ENCODE data around the gene PPP5C. TPM values are rescaled to one million over a fixed set of nuclear protein-coding genes. Genes with fewer than 3 reads are reported as not detected.
"Not testable (repeated sequence)": the region's sequence is repeated elsewhere in the genome, so short reads cannot be mapped to it uniquely, and the experiment has no call there.

Gene PPP5C
- polyA plus RNA-seq, 3 donors: 9.9 to 76.3 (median 12.6) TPM

DNA sequence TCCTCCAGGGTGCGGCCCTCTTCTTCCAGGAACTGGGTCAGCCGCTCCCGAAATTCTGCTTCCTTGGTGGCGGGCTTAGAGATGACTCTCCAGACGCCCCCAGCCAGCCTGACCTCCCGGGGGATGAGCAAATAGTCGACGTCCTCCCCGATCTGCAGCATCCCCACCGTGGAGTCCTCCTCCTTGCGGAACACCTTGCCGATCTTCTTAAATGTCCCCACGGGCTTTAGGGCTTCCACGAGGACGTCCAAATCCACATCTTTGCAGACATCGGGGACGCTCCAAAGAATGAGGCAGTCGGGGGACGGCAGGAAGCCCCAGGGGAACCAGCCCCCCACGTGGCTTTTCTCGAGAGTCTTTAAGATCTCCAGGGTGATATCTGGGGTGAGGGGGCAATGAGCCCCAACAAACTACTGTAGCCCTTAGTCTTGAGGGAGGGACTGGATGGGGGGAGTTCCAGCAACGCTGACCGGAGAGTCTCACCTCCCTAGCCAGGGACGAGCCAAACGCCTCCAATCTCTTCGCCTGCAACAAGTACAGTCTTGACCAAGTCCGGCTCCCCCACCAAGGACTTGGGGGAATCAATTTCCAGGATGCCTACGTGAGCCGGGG, 65.9 kb downstream of the PPP5C start:
- H3K36me3 Mint-ChIP-seq: peaks cover 0 to 3% of the 10 kb centered on the region in 2 donors
- Histone ChIP-seq H3K79me2 (ENCODE audit: insufficient read depth, low read length) (no peaks in the 10 kb centered on the region), H3K4me3 (replicated peaks in 1 of 3; ENCODE audit: low read depth in 2 of 3, low read length in 3 of 3) (no peak overlapping the region), H3K36me3 (replicated peaks in 1 of 2; ENCODE audit: control insufficient read depth in 1 of 2, insufficient read depth in 2 of 2, low read length in 2 of 2) (no peaks in the 10 kb centered on the region), H3K27me3 (ENCODE audit: control insufficient read depth in 2 of 2, insufficient read depth in 2 of 2, low read length in 2 of 2) (peaks cover 11 to 84% of the 10 kb centered on the region in 2 donors), H3K9me3 (replicated peaks in 1 of 2; ENCODE audit: control insufficient read depth in 1 of 2, insufficient read depth in 1 of 2, low read length in 2 of 2) (no peaks in the 10 kb centered on the region), H2AFZ (ENCODE audit: insufficient read depth, low read depth, low read length, poor library complexity, severe bottlenecking) (peak overlapping the region; percentile 56), H3K4me1 (ENCODE audit: control insufficient read depth in 1 of 2, insufficient read depth in 2 of 2, low read length in 2 of 2) (no peaks in the 10 kb centered on the region), H3K27ac (ENCODE audit: low read depth in 1 of 2, low read length in 2 of 2) (no peak overlapping the region), H3K4me2 (replicated peaks; ENCODE audit: extremely low read depth, low read length, poor library complexity, severe bottlenecking) (no peak overlapping the region), H4K20me1 (ENCODE audit: insufficient read depth, low read length) (no peaks in the 10 kb centered on the region), H3K9ac (ENCODE audit: insufficient read depth, low read length, poor library complexity, severe bottlenecking) (no peak overlapping the region)
- TF ChIP-seq, protein P1, sequence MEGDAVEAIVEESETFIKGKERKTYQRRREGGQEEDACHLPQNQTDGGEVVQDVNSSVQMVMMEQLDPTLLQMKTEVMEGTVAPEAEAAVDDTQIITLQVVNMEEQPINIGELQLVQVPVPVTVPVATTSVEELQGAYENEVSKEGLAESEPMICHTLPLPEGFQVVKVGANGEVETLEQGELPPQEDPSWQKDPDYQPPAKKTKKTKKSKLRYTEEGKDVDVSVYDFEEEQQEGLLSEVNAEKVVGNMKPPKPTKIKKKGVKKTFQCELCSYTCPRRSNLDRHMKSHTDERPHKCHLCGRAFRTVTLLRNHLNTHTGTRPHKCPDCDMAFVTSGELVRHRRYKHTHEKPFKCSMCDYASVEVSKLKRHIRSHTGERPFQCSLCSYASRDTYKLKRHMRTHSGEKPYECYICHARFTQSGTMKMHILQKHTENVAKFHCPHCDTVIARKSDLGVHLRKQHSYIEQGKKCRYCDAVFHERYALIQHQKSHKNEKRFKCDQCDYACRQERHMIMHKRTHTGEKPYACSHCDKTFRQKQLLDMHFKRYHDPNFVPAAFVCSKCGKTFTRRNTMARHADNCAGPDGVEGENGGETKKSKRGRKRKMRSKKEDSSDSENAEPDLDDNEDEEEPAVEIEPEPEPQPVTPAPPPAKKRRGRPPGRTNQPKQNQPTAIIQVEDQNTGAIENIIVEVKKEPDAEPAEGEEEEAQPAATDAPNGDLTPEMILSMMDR (IDR thresholded peaks at IDR 0.05): no peak
- intact Hi-C loops (cut with micrococcal nuclease): no loop called here
- H3K9me3 Mint-ChIP-seq: peaks cover 0 to 27% (median 9%) of the 10 kb centered on the region in 7 donors
- H3K27me3 Mint-ChIP-seq (ENCODE audit: low read depth in 3 of 3): peaks cover 86 to 94% (median 88%) of the 10 kb centered on the region in 3 donors
- no peak overlapping the region for H3K27ac Mint-ChIP-seq
- peak overlapping the region in 1 of 2 donors; percentile 77 for H3K4me3 Mint-ChIP-seq
- peaks cover 4% of the 10 kb centered on the region for H3K4me1 Mint-ChIP-seq
- 22% methylated on average over 26 of the region's 29 CpGs for WGBS (ENCODE audit: insufficient coverage)
- no peak for DNase-seq

DNA sequence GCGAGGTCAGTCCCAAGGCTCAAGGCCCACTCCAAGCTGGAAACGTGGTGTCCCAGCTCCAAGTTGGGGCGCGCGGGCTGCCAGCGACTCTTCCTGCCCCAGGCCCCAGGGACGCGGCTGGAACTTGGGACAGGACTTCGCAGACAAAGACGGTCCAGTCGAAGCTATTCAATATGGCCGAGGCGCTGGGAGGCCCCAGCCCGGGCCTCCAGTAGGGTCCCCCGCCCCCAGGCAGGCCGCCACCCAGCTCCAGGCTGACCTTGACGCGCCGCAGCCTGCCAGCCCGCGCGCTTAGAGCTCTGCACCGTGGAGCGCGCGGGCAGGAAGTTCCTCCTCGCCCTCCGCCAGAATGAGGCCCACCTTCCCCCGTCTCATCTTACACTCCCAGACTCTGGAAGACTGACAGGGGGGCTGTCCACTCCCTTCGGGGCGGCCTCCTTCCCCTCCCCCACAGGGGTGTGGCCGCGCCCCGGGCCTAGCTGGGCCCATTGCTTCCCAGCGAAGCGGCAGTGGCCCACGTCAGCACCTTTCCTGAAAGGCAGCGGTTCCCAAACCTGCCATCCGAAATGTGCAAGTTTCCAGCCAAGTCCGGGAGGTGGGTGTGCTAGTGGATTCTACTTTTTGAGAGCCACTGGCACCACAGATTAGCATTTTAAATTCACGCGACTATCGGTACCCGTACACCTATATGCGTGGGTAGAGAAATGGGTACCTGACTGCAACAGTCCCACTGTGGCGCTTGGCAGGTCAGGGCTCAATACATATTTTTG, 66.6 kb downstream of the PPP5C start, which contains the start of gene CCDC8:
TSS of gene CCDC8 (minus strand) at position 303 of the 770 bp plus-strand sequence. CDS start 754 bp downstream, outside the sequence.
- H3K4me1 Mint-ChIP-seq: peaks cover 4% of the 10 kb centered on the region
- Histone ChIP-seq H2AFZ (ENCODE audit: insufficient read depth, low read depth, low read length, poor library complexity, severe bottlenecking) (peak within 1 kb of the TSS; percentile 56), H3K27me3 (ENCODE audit: control insufficient read depth in 2 of 2, insufficient read depth in 2 of 2, low read length in 2 of 2) (peaks cover 11 to 78% of the 10 kb centered on the region in 2 donors), H4K20me1 (ENCODE audit: insufficient read depth, low read length) (no peaks in the 10 kb centered on the region), H3K9me3 (replicated peaks in 1 of 2; ENCODE audit: control insufficient read depth in 1 of 2, insufficient read depth in 1 of 2, low read length in 2 of 2) (no peaks in the 10 kb centered on the region), H3K4me2 (replicated peaks; ENCODE audit: extremely low read depth, low read length, poor library complexity, severe bottlenecking) (no peak within 1 kb of the TSS), H3K27ac (ENCODE audit: low read depth in 1 of 2, low read length in 2 of 2) (no peak within 1 kb of the TSS), H3K36me3 (replicated peaks in 1 of 2; ENCODE audit: control insufficient read depth in 1 of 2, insufficient read depth in 2 of 2, low read length in 2 of 2) (no peaks in the 10 kb centered on the region), H3K4me3 (replicated peaks in 1 of 3; ENCODE audit: low read depth in 2 of 3, low read length in 3 of 3) (no peak within 1 kb of the TSS), H3K4me1 (ENCODE audit: control insufficient read depth in 1 of 2, insufficient read depth in 2 of 2, low read length in 2 of 2) (no peaks in the 10 kb centered on the region), H3K79me2 (ENCODE audit: insufficient read depth, low read length) (no peaks in the 10 kb centered on the region), H3K9ac (ENCODE audit: insufficient read depth, low read length, poor library complexity, severe bottlenecking) (no peak within 1 kb of the TSS)
- 13% methylated on average over 46 of the region's 46 CpGs for WGBS (ENCODE audit: insufficient coverage)
- peaks cover 0 to 2% of the 10 kb centered on the region in 2 donors for H3K36me3 Mint-ChIP-seq
- no peak for DNase-seq
- intact Hi-C loops (cut with micrococcal nuclease): no loop called here
- TF ChIP-seq, protein P1 (IDR thresholded peaks at IDR 0.05): no peak
- no peak within 1 kb of the TSS for H3K27ac Mint-ChIP-seq
- H3K4me3 Mint-ChIP-seq: peak within 1 kb of the TSS in 1 of 2 donors; percentile 77
- H3K9me3 Mint-ChIP-seq: peaks cover 0 to 27% (median 9%) of the 10 kb centered on the region in 7 donors
- H3K27me3 Mint-ChIP-seq (ENCODE audit: low read depth in 3 of 3): peaks cover 84 to 93% (median 87%) of the 10 kb centered on the region in 3 donors

DNA sequence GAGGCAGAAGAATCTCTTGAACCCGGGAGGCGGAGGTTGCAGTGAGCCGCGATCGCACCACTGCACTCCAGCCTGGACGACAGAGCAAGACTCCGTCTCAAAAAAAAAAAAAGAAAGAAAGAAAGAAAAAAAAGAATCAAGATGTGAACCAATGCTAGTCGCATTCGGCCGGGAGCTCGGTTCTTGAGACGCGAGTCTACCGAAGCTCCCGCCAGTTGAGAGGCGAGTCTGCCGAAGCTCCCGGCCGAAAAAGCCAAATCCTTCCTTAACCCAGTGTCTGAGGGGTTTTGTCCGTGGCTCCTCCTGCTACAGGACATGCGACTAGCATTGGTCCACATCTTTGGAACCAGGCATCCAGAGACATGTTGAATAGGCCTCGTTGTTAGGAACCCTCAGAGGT, 68.0 kb downstream of the PPP5C start:
- H3K27ac ChIP-seq (ENCODE audit: low read depth in 1 of 2, low read length in 2 of 2); H3K9ac ChIP-seq (ENCODE audit: insufficient read depth, low read length, poor library complexity, severe bottlenecking); H3K79me2 ChIP-seq (ENCODE audit: insufficient read depth, low read length); DNase-seq; H3K9me3 ChIP-seq (replicated peaks in 1 of 2; ENCODE audit: control insufficient read depth in 1 of 2, insufficient read depth in 1 of 2, low read length in 2 of 2); H4K20me1 ChIP-seq (ENCODE audit: insufficient read depth, low read length); intact Hi-C loops (cut with micrococcal nuclease); H3K27ac Mint-ChIP-seq; H3K36me3 ChIP-seq (replicated peaks in 1 of 2; ENCODE audit: control insufficient read depth in 1 of 2, insufficient read depth in 2 of 2, low read length in 2 of 2); H3K4me1 Mint-ChIP-seq; H3K36me3 Mint-ChIP-seq; H2AFZ ChIP-seq (ENCODE audit: insufficient read depth, low read depth, low read length, poor library complexity, severe bottlenecking); H3K4me1 ChIP-seq (ENCODE audit: control insufficient read depth in 1 of 2, insufficient read depth in 2 of 2, low read length in 2 of 2); H3K4me2 ChIP-seq (replicated peaks; ENCODE audit: extremely low read depth, low read length, poor library complexity, severe bottlenecking); H3K4me3 ChIP-seq (replicated peaks in 1 of 3; ENCODE audit: low read depth in 2 of 3, low read length in 3 of 3): not testable (repeated sequence)
- H3K9me3 Mint-ChIP-seq: peaks cover 0 to 27% (median 9%) of the 10 kb centered on the region in 7 donors
- H3K27me3 Mint-ChIP-seq (ENCODE audit: low read depth in 3 of 3): peaks cover 74 to 95% (median 82%) of the 10 kb centered on the region in 3 donors
- peaks cover 11 to 71% of the 10 kb centered on the region in 2 donors for H3K27me3 ChIP-seq (ENCODE audit: control insufficient read depth in 2 of 2, insufficient read depth in 2 of 2, low read length in 2 of 2)
- WGBS (ENCODE audit: insufficient coverage): 96% methylated on average over 21 of the region's 22 CpGs
- peak overlapping the region in 1 of 2 donors; percentile 53 for H3K4me3 Mint-ChIP-seq
